HG03565 (cell line): ENCODE measurements around the gene RHOD.

Source experiments
- ATAC-seq: cut with Tn5 transposase; IDR thresholded peaks from one replicate; pipeline ENCODE4 v1.9.1; 2021; ENCODE audit warnings: mild to moderate bottlenecking, moderate library complexity; ENCODE audit not compliant: unreplicated experiment

Gene RHOD

GRCh38 chr11:67056267-67057204 lies at the start of gene RHOD:
TSS of gene RHOD (plus strand) at chr11:67056847. CDS start at chr11:67056903, 56 bp downstream.
- ATAC-seq = no peak

- ATAC-seq = no peak
Measured at GRCh38 chr11:67007126-67007525, 49.5 kb upstream of the RHOD start.

- no peak for ATAC-seq
Measured at GRCh38 chr11:67010296-67010905, 46.2 kb upstream of the RHOD start.

GRCh38 chr11:67013511-67014045 lies 43.1 kb upstream of the RHOD start:
- no peak for ATAC-seq

- ATAC-seq = no peak
Measured at GRCh38 chr11:67014343-67014742, 42.3 kb upstream of the RHOD start.

- no peak for ATAC-seq
Measured at GRCh38 chr11:67015048-67015447, 41.6 kb upstream of the RHOD start.

- no peak for ATAC-seq
Measured at GRCh38 chr11:67016550-67016949, 40.1 kb upstream of the RHOD start.

- ATAC-seq = no peak
Measured at GRCh38 chr11:67020949-67021348, 35.7 kb upstream of the RHOD start.

GRCh38 chr11:67022341-67022933 lies 34.2 kb upstream of the RHOD start:
- ATAC-seq = no peak

- no peak for ATAC-seq
Measured at GRCh38 chr11:67022961-67023956, 33.4 kb upstream of the RHOD start, which contains the start of gene SYT12. TSS of gene SYT12 (plus strand) at chr11:67023134. CDS start at chr11:67030145, 7,011 bp downstream.

GRCh38 chr11:67023957-67024353 lies 32.7 kb upstream of the RHOD start:
- no peak for ATAC-seq

- no peak for ATAC-seq
Measured at GRCh38 chr11:67024410-67024809, 32.2 kb upstream of the RHOD start.

GRCh38 chr11:67024966-67025365 lies 31.7 kb upstream of the RHOD start:
- ATAC-seq = no peak

- ATAC-seq = no peak
Measured at GRCh38 chr11:67025750-67026149, 30.9 kb upstream of the RHOD start.

GRCh38 chr11:67026941-67027340 lies 29.7 kb upstream of the RHOD start:
- no peak for ATAC-seq

GRCh38 chr11:67027483-67027930 lies 29.1 kb upstream of the RHOD start:
- no peak for ATAC-seq

- ATAC-seq = no peak
Measured at GRCh38 chr11:67027943-67028542, 28.6 kb upstream of the RHOD start.

- ATAC-seq = no peak
Measured at GRCh38 chr11:67029146-67029545, 27.5 kb upstream of the RHOD start.

GRCh38 chr11:67030976-67031375 lies 25.7 kb upstream of the RHOD start:
- no peak for ATAC-seq
